B cell (primary cell): Measurements from ENCODE around the gene HIPK2.

Source experiments
- CTCF ChIP-seq: fragments of 200-600 bp; IDR thresholded peaks from one replicate; pipeline ENCODE4 v1.8.0; 2022; ENCODE audit warnings: antibody characterized with exemption, mild to moderate bottlenecking
- EZH2 ChIP-seq: IDR thresholded peaks from 2 replicates; pipeline ENCODE4 v1.6.1; 2012; ENCODE audit warnings: borderline replicate concordance, low read depth, mild to moderate bottlenecking, moderate library complexity, low read length; ENCODE audit not compliant: insufficient read depth, poor library complexity, severe bottlenecking

GRCh38 chr7:139680676-139681462 lies 96.9 kb downstream of the HIPK2 start:
- TF ChIP-seq CTCF (no peak), EZH2 (no peak)
